Esophagus squamous epithelium (tissue), 4 donors: ENCODE data around the gene SEPTIN10.

ENCODE experiments used
- CTCF ChIP-seq, 6 experiments: fragments of 450-650 bp in 4 of 6; fragments of 200-600 bp in 2 of 6; sonication (generic) in 2 of 6; IDR thresholded peaks; one replicate each; pipeline ENCODE4 v1.5.1; 2016 to 2019; ENCODE audit warnings: antibody characterized with exemption in 6 of 6, mild to moderate bottlenecking in 4 of 6, moderate library complexity in 4 of 6
- POLR2A ChIP-seq, 4 donors: fragments of 450-650 bp; IDR thresholded peaks; one replicate each; pipeline ENCODE4 v1.6.1; 2017; ENCODE audit warnings: antibody characterized with exemption in 4 of 4, mild to moderate bottlenecking in 4 of 4, moderate library complexity in 3 of 4

- TF ChIP-seq CTCF (IDR thresholded peaks at IDR 0.05): no peak
- no peak for TF ChIP-seq POLR2A (IDR thresholded peaks at IDR 0.05)
These were observed 5.4 kb upstream of the SEPTIN10 start for GRCh38 chr2:109619032-109619615.
